ENCODE results near the gene PKP3.

The PKP3 gene

DNA sequence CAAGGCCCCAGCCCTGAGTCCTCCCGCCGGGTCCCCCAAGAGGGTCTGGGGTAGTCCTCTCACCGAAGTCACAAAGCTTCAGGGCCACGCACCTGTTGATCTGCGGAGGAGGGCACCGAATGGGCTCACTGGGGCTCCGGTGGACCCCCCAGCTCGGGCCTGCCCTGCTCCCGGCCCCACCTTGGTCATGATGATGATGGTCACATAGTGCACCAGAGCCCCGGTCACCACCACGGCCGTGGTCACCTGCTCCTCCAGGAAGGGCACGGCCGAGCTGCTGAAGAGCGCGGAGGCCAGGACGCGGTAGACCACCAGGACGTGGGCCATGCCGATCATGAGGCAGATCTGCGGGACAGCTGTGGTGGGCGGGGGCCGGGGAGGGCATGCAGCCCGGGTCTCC is 34.3 kb downstream of the PKP3 start:
- TF ChIP-seq CTCF (conservative IDR thresholded peaks at IDR 0.05; ENCODE audit: low read depth, low read length), result no peak
- no peak for DNase-seq (ENCODE audit: low read depth)
- no peak overlapping the region for H3K4me3 ChIP-seq (ENCODE audit: low read length)

DNA sequence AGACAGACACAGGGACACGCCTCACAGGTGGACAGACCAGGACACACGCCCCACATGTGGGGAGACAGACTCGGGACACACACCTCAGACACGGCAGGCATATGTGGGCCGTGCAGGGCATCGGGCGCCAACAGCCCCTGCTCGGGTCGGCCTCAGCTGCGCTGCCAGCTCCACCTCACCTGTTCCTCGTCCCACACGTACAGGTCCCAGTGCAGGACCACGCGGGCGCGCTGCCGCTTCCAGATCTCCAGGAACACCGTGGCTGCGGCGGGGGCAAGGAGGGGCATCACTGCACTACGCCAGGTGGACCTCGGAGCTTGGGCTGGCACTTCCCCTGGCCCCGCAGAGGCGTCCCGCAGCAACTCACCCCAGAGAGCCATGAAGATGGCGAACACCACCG is 35.4 kb downstream of the PKP3 start:
- no peak for TF ChIP-seq CTCF (conservative IDR thresholded peaks at IDR 0.05; ENCODE audit: low read depth, low read length)
- no peak overlapping the region for H3K4me3 ChIP-seq (ENCODE audit: low read length)
- no peak for DNase-seq (ENCODE audit: low read depth)

GRCh38 chr11:429931-430456 is 36.0 kb downstream of the PKP3 start:
- DNase-seq (ENCODE audit: low read depth), result no peak
- TF ChIP-seq CTCF (conservative IDR thresholded peaks at IDR 0.05; ENCODE audit: low read depth, low read length), result no peak
- H3K4me3 ChIP-seq (ENCODE audit: low read length), result no peak overlapping the region

GRCh38 chr11:431921-432320 is 37.9 kb downstream of the PKP3 start:
- H3K4me3 ChIP-seq (ENCODE audit: low read length), result no peak overlapping the region
- TF ChIP-seq CTCF (conservative IDR thresholded peaks at IDR 0.05; ENCODE audit: low read depth, low read length), result no peak
- DNase-seq (ENCODE audit: low read depth), result no peak

GRCh38 chr11:432501-433100 is 38.6 kb downstream of the PKP3 start:
- no peak for TF ChIP-seq CTCF (conservative IDR thresholded peaks at IDR 0.05; ENCODE audit: low read depth, low read length)
- H3K4me3 ChIP-seq (ENCODE audit: low read length), result no peak overlapping the region
- no peak for DNase-seq (ENCODE audit: low read depth)

GRCh38 chr11:433111-433510 is 39.1 kb downstream of the PKP3 start:
- no peak for DNase-seq (ENCODE audit: low read depth)
- no peak for TF ChIP-seq CTCF (conservative IDR thresholded peaks at IDR 0.05; ENCODE audit: low read depth, low read length)
- H3K4me3 ChIP-seq (ENCODE audit: low read length), result no peak overlapping the region

GRCh38 chr11:433641-434040 is 39.6 kb downstream of the PKP3 start:
- no peak overlapping the region for H3K4me3 ChIP-seq (ENCODE audit: low read length)
- DNase-seq (ENCODE audit: low read depth), result no peak
- TF ChIP-seq CTCF (conservative IDR thresholded peaks at IDR 0.05; ENCODE audit: low read depth, low read length), result no peak
